ENCODE measurements around the gene PTPRN2. TPM values are rescaled to one million over a fixed set of nuclear protein-coding genes. Genes with fewer than 3 reads are reported as not detected.

Gene PTPRN2
- polyA plus RNA-seq, 1 of the 3 experiments (the other 2 are of a cell fraction) = 4.0 TPM

GRCh38 chr7:157612664-157613561 is 974.7 kb downstream of the PTPRN2 start:
- H3K9me3 ChIP-seq = no peaks in the 10 kb centered on the region
- no peaks in the 10 kb centered on the region for H3F3A ChIP-seq (replicated peaks; ENCODE audit: insufficient read depth)
- no peaks in the 10 kb centered on the region for H3K27me3 ChIP-seq (ENCODE audit: insufficient read depth)
- no peak overlapping the region for H3K4me3 ChIP-seq (ENCODE audit: low read depth in 2 of 2, low read length in 1 of 2)
- no peaks in the 10 kb centered on the region for H3K4me1 ChIP-seq (ENCODE audit: control insufficient read depth in 1 of 2, insufficient read depth in 2 of 2, low read depth in 1 of 2, low read length in 1 of 2)
- H3K9ac ChIP-seq = no peak overlapping the region
- no peak overlapping the region for H3K4me2 ChIP-seq
- DNase-seq = no peak
- ChIA-PET POLR2A (no interaction called here), CTCF (no interaction called here)
- H3K36me3 ChIP-seq (replicated peaks in 1 of 2; ENCODE audit: control insufficient read depth in 1 of 2, insufficient read depth in 2 of 2, low read length in 1 of 2) = no peaks in the 10 kb centered on the region
- H3K79me2 ChIP-seq (ENCODE audit: insufficient read depth) = no peaks in the 10 kb centered on the region
- 92% methylated on average over 72 of the region's 79 CpGs for WGBS (ENCODE audit: low lambda C conversion rate)
- no peak overlapping the region for H2AFZ ChIP-seq (ENCODE audit: low read depth)
- H3K27ac ChIP-seq (ENCODE audit: low read depth in 2 of 2, low read length in 1 of 2) = no peak overlapping the region
- TF ChIP-seq USF1 (IDR thresholded peaks at IDR 0.05; ENCODE audit: borderline replicate concordance, low read depth) (no peak), TAF1 (IDR thresholded peaks at IDR 0.05; ENCODE audit: borderline replicate concordance, low read depth, low read length) (no peak), YY1 (IDR thresholded peaks at IDR 0.05; ENCODE audit: low read depth) (no peak)
- no peaks in the 10 kb centered on the region for H3K9me2 ChIP-seq
- H4K20me1 ChIP-seq (ENCODE audit: insufficient read depth) = no peaks in the 10 kb centered on the region

GRCh38 chr7:157612009-157612663 is 975.5 kb downstream of the PTPRN2 start:
- no peak for DNase-seq
- Histone ChIP-seq H2AFZ (ENCODE audit: low read depth) (no peak overlapping the region), H3K9ac (no peak overlapping the region), H3K4me1 (ENCODE audit: control insufficient read depth in 1 of 2, insufficient read depth in 2 of 2, low read depth in 1 of 2, low read length in 1 of 2) (no peaks in the 10 kb centered on the region), H3K27me3 (ENCODE audit: insufficient read depth) (no peaks in the 10 kb centered on the region), H3K4me3 (ENCODE audit: low read depth in 2 of 2, low read length in 1 of 2) (no peak overlapping the region), H3K9me2 (no peaks in the 10 kb centered on the region), H3K79me2 (ENCODE audit: insufficient read depth) (no peaks in the 10 kb centered on the region), H3F3A (replicated peaks; ENCODE audit: insufficient read depth) (no peaks in the 10 kb centered on the region), H3K9me3 (no peaks in the 10 kb centered on the region), H3K4me2 (no peak overlapping the region), H3K36me3 (replicated peaks in 1 of 2; ENCODE audit: control insufficient read depth in 1 of 2, insufficient read depth in 2 of 2, low read length in 1 of 2) (no peaks in the 10 kb centered on the region), H3K27ac (ENCODE audit: low read depth in 2 of 2, low read length in 1 of 2) (no peak overlapping the region), H4K20me1 (ENCODE audit: insufficient read depth) (no peaks in the 10 kb centered on the region)
- ChIA-PET CTCF (no interaction called here), POLR2A (interaction anchor here (0.9 kb wide), 1 partner anchor 11 kb away, joined by 3 read pairs; no protein-coding TSS in a partner anchor)
- 93% methylated on average over 26 of the region's 33 CpGs for WGBS (ENCODE audit: low lambda C conversion rate)
- no peak for TF ChIP-seq TCF12 (IDR thresholded peaks at IDR 0.05)

- CTCF ChIA-PET = no interaction called here
- no peaks in the 10 kb centered on the region for H3K79me2 ChIP-seq (ENCODE audit: insufficient read depth)
- TF ChIP-seq POLR2AphosphoS5 (IDR thresholded peaks at IDR 0.05; ENCODE audit: low read depth, low read length) (no peak), RAD21 (IDR thresholded peaks at IDR 0.05; ENCODE audit: low read length) (no peak), USF1 (IDR thresholded peaks at IDR 0.05; ENCODE audit: borderline replicate concordance, low read depth) (no peak), TAF1 (IDR thresholded peaks at IDR 0.05; ENCODE audit: borderline replicate concordance, low read depth, low read length) (no peak), CHD2 (IDR thresholded peaks at IDR 0.05; ENCODE audit: low read length, partially characterized antibody) (no peak), ZBTB33 (IDR thresholded peaks at IDR 0.05; ENCODE audit: borderline replicate concordance, low read depth) (no peak), NFIC (IDR thresholded peaks at IDR 0.05; ENCODE audit: borderline replicate concordance) (no peak), IRF3 (IDR thresholded peaks at IDR 0.05; ENCODE audit: low read depth, low read length) (no peak), EP300 (IDR thresholded peaks at IDR 0.05; ENCODE audit: borderline replicate concordance in 1 of 2, low read depth in 1 of 2, low read length in 1 of 2) (no peak), RFX5 (IDR thresholded peaks at IDR 0.05; ENCODE audit: low read length) (no peak), ELF1 (IDR thresholded peaks at IDR 0.05) (no peak)
Observed at GRCh38 chr7:157611341-157611740, 976.3 kb downstream of the PTPRN2 start.

More at GRCh38 chr7:157611341-157611740, 976.3 kb downstream of the PTPRN2 start:
- Histone ChIP-seq H3K4me3 (ENCODE audit: low read depth in 2 of 2, low read length in 1 of 2) (no peak overlapping the region), H3K4me2 (no peak overlapping the region), H4K20me1 (ENCODE audit: insufficient read depth) (no peaks in the 10 kb centered on the region), H3K9me2 (no peaks in the 10 kb centered on the region), H3K27me3 (ENCODE audit: insufficient read depth) (no peaks in the 10 kb centered on the region), H3K36me3 (replicated peaks in 1 of 2; ENCODE audit: control insufficient read depth in 1 of 2, insufficient read depth in 2 of 2, low read length in 1 of 2) (no peaks in the 10 kb centered on the region), H2AFZ (ENCODE audit: low read depth) (no peak overlapping the region), H3K4me1 (ENCODE audit: control insufficient read depth in 1 of 2, insufficient read depth in 2 of 2, low read depth in 1 of 2, low read length in 1 of 2) (no peaks in the 10 kb centered on the region), H3F3A (replicated peaks; ENCODE audit: insufficient read depth) (no peaks in the 10 kb centered on the region), H3K27ac (ENCODE audit: low read depth in 2 of 2, low read length in 1 of 2) (no peak overlapping the region), H3K9ac (no peak overlapping the region), H3K9me3 (no peaks in the 10 kb centered on the region)
- no peak for DNase-seq
- 83% methylated on average over 18 of the region's 18 CpGs for WGBS (ENCODE audit: low lambda C conversion rate)
- POLR2A ChIA-PET = interaction anchor here (0.9 kb wide), 1 partner anchor 12 kb away, joined by 3 read pairs; no protein-coding TSS in a partner anchor
